Measurements from ENCODE around the gene ATG7.

Gene ATG7

GRCh38 chr3:11534011-11534792 is 262.0 kb downstream of the ATG7 start:
- no peak for DNase-seq (ENCODE audit: low read depth in 1 of 2, low spot score in 1 of 2)

- DNase-seq (ENCODE audit: low read depth in 1 of 2, low spot score in 1 of 2), result no peak
These were observed 262.6 kb downstream of the ATG7 start for GRCh38 chr3:11534793-11535101.

GRCh38 chr3:11535243-11535960 is 263.2 kb downstream of the ATG7 start:
- no peak for DNase-seq (ENCODE audit: low read depth in 1 of 2, low spot score in 1 of 2)

- no peak for DNase-seq (ENCODE audit: low read depth in 1 of 2, low spot score in 1 of 2)
These were observed 264.1 kb downstream of the ATG7 start for GRCh38 chr3:11536132-11536935.

GRCh38 chr3:11536936-11537612 is 264.9 kb downstream of the ATG7 start:
- DNase-seq (ENCODE audit: low read depth in 1 of 2, low spot score in 1 of 2), result no peak

- DNase-seq (ENCODE audit: low read depth in 1 of 2, low spot score in 1 of 2), result no peak
These were observed 266.4 kb downstream of the ATG7 start for GRCh38 chr3:11538581-11538980.

GRCh38 chr3:11539218-11539617 is 267.0 kb downstream of the ATG7 start:
- no peak for DNase-seq (ENCODE audit: low read depth in 1 of 2, low spot score in 1 of 2)

GRCh38 chr3:11539677-11540076 is 267.5 kb downstream of the ATG7 start:
- DNase-seq (ENCODE audit: low read depth in 1 of 2, low spot score in 1 of 2), result no peak

- DNase-seq (ENCODE audit: low read depth in 1 of 2, low spot score in 1 of 2), result no peak
These were observed 269.4 kb downstream of the ATG7 start for GRCh38 chr3:11541321-11542303.

- DNase-seq (ENCODE audit: low read depth in 1 of 2, low spot score in 1 of 2), result no peak
These were observed 270.4 kb downstream of the ATG7 start for GRCh38 chr3:11542551-11542950.

GRCh38 chr3:11543141-11543947 is 271.1 kb downstream of the ATG7 start:
- no peak for DNase-seq (ENCODE audit: low read depth in 1 of 2, low spot score in 1 of 2)

GRCh38 chr3:11543948-11544387 is 271.8 kb downstream of the ATG7 start:
- no peak for DNase-seq (ENCODE audit: low read depth in 1 of 2, low spot score in 1 of 2)

GRCh38 chr3:11544412-11545181 is 272.4 kb downstream of the ATG7 start:
- DNase-seq (ENCODE audit: low read depth in 1 of 2, low spot score in 1 of 2), result no peak

- DNase-seq (ENCODE audit: low read depth in 1 of 2, low spot score in 1 of 2), result no peak
These were observed 273.1 kb downstream of the ATG7 start for GRCh38 chr3:11545186-11545851.

GRCh38 chr3:11546657-11547302 is 274.6 kb downstream of the ATG7 start:
- no peak for DNase-seq (ENCODE audit: low read depth in 1 of 2, low spot score in 1 of 2)

- no peak for DNase-seq (ENCODE audit: low read depth in 1 of 2, low spot score in 1 of 2)
These were observed 275.3 kb downstream of the ATG7 start for GRCh38 chr3:11547498-11547897.

GRCh38 chr3:11548721-11549131 is 276.5 kb downstream of the ATG7 start:
- DNase-seq (ENCODE audit: low read depth in 1 of 2, low spot score in 1 of 2), result no peak
